AG04449 (cell line): ENCODE results near the gene BCL6.

ENCODE experiments used
- CTCF ChIA-PET: fragments of 350-600 bp; formaldehyde crosslinking; extraction: SDS; loops from one replicate; lab custom pipeline; 2021; ENCODE audit warnings: antibody characterized with exemption; lab: Yijun Ruan, JAX
- POLR2A ChIA-PET: fragments of 400-600, 350-600 bp; formaldehyde crosslinking; extraction: SDS; loops from one replicate; lab custom pipeline; 2020; ENCODE audit warnings: antibody characterized with exemption, inconsistent platforms; lab: Yijun Ruan, JAX
- DNase-seq: peaks from one replicate; pipeline ENCODE4 v3.0.0-alpha.2; 2010; ENCODE audit warnings: low read depth, low spot score
- H3K4me3 ChIP-seq: 2 replicates; pipeline ENCODE4 v1.5.1; 2011; ENCODE audit warnings: low read depth, mild to moderate bottlenecking, control low read depth, low read length
- TF ChIP-seq, protein P1 (sequence below): IDR thresholded peaks from one replicate; pipeline ENCODE4 v1.5.1; 2011; ENCODE audit warnings: mild to moderate bottlenecking, moderate library complexity, low read length, control low read depth, inconsistent platforms; ENCODE audit not compliant: insufficient read depth; ENCODE audit errors: missing control alignments

Gene BCL6

DNA sequence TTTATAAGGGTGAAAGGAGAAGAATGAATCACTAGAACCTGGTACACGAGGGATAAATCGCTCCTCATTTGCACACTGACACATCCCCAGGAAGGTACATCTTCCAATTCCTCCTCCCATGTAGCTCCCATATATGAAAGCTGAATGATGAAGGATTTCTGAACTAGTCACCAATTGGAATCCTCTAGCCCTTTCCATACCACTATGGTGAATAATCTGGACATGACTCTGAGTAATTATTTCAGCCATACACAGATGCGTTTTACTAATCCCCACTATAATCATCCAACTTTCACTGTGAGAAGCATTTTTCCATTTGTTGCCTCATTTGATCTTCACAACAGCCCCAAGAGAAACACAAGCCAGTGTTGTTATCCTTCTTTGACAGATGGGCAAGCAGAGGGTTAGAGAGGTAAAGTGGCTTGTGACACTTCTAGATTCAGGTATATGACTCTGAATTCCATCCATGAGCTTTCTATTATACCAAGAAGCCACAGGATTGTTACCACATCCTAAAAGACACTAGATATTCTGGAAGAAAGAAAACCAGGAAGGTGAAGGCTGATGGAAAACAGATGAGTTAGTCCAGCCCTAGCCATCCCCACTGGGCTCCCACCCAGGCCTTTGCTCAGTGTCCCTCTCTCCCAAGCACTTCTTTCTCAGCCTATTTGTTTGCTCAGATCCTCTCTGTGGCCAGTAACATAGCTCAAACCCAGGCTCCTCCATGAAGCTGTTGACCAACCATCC is 22.2 kb upstream of the BCL6 start:
- CTCF ChIA-PET: interaction anchor here (0.6 to 1.9 kb wide), 4 partner anchors 12 to 1443 kb away, joined by 3 to 6 read pairs (median 4); no protein-coding TSS in a partner anchor
- no peak overlapping the region for H3K4me3 ChIP-seq
- TF ChIP-seq, protein P1, sequence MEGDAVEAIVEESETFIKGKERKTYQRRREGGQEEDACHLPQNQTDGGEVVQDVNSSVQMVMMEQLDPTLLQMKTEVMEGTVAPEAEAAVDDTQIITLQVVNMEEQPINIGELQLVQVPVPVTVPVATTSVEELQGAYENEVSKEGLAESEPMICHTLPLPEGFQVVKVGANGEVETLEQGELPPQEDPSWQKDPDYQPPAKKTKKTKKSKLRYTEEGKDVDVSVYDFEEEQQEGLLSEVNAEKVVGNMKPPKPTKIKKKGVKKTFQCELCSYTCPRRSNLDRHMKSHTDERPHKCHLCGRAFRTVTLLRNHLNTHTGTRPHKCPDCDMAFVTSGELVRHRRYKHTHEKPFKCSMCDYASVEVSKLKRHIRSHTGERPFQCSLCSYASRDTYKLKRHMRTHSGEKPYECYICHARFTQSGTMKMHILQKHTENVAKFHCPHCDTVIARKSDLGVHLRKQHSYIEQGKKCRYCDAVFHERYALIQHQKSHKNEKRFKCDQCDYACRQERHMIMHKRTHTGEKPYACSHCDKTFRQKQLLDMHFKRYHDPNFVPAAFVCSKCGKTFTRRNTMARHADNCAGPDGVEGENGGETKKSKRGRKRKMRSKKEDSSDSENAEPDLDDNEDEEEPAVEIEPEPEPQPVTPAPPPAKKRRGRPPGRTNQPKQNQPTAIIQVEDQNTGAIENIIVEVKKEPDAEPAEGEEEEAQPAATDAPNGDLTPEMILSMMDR: no peak
- DNase-seq: no peak
- POLR2A ChIA-PET: interaction anchor here (0.8 to 1.3 kb wide), 5 partner anchors 16 to 527 kb away, joined by 4 to 7 read pairs (median 4); partner anchors contain the start of gene BCL6

DNA sequence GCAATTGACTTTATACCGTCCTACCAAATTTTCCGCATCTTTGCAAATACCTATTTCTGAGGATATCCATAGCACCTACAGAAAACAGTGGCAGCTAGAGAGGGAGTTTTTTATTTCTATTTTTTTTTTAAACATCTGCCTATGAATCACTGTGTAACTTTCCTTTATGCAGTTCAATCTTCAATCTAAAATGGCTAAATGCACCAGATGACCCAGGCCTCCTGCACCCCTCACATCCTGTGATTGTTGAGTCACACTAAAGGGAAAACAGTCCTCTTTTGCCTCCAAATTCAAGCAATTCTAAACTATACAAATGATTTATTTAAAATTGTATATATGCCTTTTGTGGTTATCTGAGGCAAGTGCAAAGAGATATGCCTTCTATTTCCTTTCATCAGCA is 20.1 kb upstream of the BCL6 start:
- TF ChIP-seq, protein P1: no peak
- POLR2A ChIA-PET: no interaction called here
- H3K4me3 ChIP-seq: no peak overlapping the region
- no peak for DNase-seq
- CTCF ChIA-PET: interaction anchor here (10.5 kb wide), 1 partner anchor 18 kb away, joined by 72 read pairs; the partner anchor contains the start of gene BCL6

DNA sequence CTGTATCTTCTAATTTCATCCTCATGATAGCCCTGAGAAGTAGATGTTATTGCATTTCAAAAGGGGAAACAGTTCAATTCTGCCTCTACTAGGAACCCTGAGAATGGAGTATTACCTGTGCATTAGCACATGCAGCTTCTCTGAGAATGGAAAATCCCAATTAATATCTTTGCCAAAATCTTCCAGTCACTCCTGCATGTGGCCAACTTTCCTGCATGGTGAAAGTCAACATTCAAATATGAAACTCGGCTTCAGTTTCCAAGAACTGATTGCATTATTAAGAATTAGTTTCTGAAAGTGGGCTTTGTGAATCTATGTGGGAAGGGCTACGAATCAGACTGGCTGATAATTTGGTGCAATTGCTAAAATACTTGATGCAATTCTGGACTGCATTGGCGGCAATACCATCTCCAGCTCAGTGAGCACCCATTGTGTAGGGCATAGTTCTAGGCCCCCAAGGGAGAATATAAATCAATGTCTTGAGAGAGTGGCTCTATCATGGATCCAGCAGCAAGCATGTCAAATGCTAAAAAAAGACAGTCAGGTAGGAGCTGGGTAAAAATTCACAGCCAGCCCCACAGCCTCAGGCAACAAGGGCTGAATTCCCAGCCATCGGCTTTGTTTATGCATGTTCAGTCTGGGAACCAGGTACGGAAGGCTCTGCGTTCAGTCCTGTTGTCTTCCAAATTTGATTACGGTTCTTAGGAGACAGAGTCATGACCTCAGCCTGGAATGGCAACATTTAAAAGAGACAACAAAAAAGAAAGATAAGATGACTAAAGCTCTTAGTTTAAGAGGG is 18.8 kb upstream of the BCL6 start:
- TF ChIP-seq, protein P1: no peak
- ChIA-PET CTCF (interaction anchor here (1.8 to 10.5 kb wide), 2 partner anchors 12 to 16 kb away, joined by 5 to 72 read pairs; partner anchors contain the start of gene BCL6), POLR2A (no interaction called here)
- no peak for DNase-seq
- H3K4me3 ChIP-seq: no peak overlapping the region

DNA sequence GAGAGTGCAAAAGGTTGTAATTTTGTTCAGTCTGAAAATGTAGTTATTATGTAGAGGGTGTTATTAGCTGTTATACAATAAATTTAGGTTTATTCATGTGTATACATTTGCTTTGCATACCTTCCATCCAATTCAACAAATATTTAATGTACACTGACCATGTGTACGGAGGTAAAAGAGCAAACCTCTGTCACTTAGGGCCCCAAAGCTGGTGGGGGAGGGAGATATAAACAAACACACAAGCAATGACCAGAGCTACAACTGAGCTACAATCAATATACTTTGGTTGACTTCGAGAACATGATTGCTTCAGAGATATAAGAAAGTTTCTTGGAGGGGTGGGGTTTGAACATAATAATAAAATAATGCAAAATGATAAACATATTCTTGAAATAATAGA is 17.5 kb upstream of the BCL6 start:
- TF ChIP-seq, protein P1: no peak
- no peak overlapping the region for H3K4me3 ChIP-seq
- DNase-seq: no peak
- CTCF ChIA-PET: interaction anchor here (1.8 to 10.5 kb wide), 2 partner anchors 10 to 15 kb away, joined by 5 to 72 read pairs; partner anchors contain the start of gene BCL6
- POLR2A ChIA-PET: no interaction called here

DNA sequence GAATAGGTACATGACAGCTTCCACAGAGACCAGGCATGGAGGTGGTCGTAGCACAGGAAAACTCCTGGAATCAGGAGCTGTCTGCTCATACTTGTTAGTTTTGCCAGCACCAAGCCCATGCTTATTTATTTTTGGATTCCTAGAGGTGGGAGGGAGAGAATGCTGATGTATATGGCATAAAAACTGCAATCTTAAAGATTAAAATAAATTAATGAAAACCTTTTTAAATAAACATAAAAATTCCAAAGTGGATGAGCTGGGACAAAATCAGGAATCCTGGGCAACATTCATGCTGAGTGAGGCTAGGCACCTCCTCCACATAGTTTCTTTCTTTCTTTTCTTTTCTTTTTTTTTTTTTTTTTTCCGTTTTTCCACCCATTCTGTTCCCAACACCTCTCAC is 14.3 kb upstream of the BCL6 start:
- ChIA-PET CTCF (interaction anchor here (10.5 kb wide), 1 partner anchor 12 kb away, joined by 72 read pairs; the partner anchor contains the start of gene BCL6), POLR2A (interaction anchor here (0.5 to 0.8 kb wide), 2 partner anchors 14 to 249 kb away, joined by 3 to 6 read pairs; partner anchors contain the start of gene BCL6)
- TF ChIP-seq, protein P1: no peak
- DNase-seq: no peak
- no peak overlapping the region for H3K4me3 ChIP-seq
